Raji (cell line): ENCODE results near the gene RABEPK.

Experiments
- POLR2A ChIP-seq: IDR thresholded peaks from 2 replicates; pipeline ENCODE4 v1.6.1; 2011; ENCODE audit warnings: low read depth, low read length, control low read depth; ENCODE audit not compliant: insufficient read depth

RABEPK gene, protein sequence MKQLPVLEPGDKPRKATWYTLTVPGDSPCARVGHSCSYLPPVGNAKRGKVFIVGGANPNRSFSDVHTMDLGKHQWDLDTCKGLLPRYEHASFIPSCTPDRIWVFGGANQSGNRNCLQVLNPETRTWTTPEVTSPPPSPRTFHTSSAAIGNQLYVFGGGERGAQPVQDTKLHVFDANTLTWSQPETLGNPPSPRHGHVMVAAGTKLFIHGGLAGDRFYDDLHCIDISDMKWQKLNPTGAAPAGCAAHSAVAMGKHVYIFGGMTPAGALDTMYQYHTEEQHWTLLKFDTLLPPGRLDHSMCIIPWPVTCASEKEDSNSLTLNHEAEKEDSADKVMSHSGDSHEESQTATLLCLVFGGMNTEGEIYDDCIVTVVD

GRCh38 chr9:125200216-125201047 is at the start of gene RABEPK:
RABEPK (plus strand) TSS chr9:125200542; CDS start chr9:125203014, 2,472 bp downstream.
- peak; percentile 92 for TF ChIP-seq POLR2A

DNA sequence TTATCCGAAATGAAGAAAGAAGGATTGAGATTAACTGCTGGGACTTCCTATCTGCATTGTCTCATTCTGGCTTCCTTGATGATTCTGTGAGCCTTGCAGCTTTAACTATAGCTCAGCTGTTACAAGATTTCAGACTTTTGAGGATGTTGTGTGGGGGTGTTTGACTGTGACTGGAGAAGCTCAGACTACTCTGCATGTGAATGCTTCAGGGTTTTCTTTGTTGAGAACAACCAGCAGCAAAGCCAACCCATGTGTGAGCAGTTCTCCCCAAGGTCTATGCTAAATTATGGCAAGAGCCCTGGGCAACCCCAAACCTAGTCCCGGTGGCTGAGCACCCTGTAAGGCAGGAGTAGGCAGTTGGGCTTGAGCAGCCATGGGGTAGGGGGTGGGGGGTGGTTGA is 48.6 kb upstream of the RABEPK start:
- no peak for TF ChIP-seq POLR2A

GRCh38 chr9:125153712-125154367 is 46.5 kb upstream of the RABEPK start:
- TF ChIP-seq POLR2A, result no peak

GRCh38 chr9:125156551-125156950 is 43.8 kb upstream of the RABEPK start:
- TF ChIP-seq POLR2A, result no peak

- TF ChIP-seq POLR2A, result no peak
Observed at GRCh38 chr9:125160750-125161149, 39.6 kb upstream of the RABEPK start.

- no peak for TF ChIP-seq POLR2A
Observed at GRCh38 chr9:125161284-125161918, 38.9 kb upstream of the RABEPK start.

GRCh38 chr9:125166762-125167161 is 33.6 kb upstream of the RABEPK start:
- no peak for TF ChIP-seq POLR2A

DNA sequence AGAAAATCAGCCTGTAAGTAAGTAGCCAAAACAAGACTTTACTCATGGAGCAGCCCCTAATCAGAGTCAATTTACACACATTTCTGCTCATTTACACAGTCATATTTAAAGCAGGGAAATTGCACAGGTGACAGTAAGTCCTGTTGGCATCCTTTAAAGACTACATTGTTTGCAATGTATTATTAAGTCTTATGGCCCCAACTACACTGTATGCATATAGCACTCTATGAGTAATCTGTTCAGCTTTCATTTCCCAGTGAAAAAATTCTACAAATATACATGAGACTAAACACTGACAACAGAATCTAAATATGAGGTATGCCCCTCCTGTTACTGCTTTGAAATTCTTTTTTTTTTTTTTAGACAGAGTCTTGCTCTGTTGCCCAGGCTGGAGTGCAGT is 30.4 kb upstream of the RABEPK start:
- no peak for TF ChIP-seq POLR2A

DNA sequence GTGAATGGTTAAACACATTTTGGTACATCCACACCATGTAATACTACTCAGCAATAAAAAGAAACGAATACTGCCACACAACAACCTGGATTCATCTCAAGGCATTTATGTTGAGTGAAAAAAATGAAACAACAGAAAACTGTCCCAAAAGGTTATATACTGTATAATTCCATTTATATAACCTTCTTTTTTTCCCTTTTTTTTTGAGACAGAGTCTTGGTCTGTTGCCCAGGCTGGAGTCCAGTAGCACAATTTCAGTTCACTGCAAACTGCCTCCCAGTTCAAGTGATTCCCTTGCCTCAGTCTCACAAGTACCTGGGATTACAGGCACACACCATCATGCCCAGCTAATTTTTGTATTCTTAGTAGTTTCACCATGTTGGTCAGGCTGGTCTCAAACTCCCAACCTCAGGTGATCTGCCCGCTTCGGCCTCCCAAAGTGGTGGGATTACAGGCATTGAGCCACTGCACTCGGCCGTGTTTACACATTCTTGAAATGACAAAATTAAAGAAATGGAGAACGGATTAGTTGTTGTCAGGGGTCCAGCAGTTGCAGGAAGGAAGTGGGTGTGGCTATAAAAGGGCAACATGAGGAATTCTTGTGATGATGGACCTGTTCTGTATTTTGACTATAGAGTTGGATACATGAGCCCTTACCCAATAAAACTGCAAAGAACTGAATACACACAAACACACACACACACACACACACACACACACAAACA is 28.1 kb upstream of the RABEPK start:
- TF ChIP-seq POLR2A, result no peak

DNA sequence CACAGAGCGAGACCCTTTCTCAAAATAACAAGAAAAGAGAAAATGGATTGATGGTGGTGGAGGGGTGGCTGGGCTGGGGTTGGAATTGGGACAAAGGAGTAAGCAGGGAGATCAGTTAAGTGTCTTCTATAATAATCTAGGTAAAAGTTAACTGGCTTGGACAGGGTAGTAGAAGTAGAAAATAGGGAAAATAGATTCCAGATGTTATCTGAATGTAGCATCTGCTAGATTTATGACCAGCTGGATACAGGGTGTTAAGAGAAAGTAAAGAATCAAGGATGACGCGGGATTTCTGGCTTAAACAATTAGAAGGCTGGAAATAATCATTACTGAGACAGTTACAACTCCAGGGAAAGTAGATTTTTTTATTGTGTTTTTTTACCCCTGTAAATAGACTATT is 23.7 kb upstream of the RABEPK start:
- no peak for TF ChIP-seq POLR2A

DNA sequence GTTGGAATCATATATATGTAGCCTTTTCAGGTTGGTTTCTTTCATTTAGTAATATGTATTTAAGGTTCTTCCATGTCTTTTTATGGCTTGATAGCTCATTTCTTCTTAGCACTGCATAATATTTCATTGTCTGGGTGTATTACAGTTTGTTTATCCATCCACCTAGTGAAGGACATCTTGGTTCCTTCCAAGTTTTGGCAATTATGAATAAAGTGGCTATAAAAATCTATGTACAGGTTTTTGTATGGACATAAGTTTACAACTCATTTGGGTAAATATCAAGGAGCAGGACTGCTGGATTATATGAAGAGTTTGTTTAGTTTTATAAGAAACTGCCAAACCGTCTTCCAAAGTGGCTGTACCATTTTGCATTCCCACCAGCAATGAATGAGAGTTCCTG is 22.5 kb upstream of the RABEPK start:
- no peak for TF ChIP-seq POLR2A

DNA sequence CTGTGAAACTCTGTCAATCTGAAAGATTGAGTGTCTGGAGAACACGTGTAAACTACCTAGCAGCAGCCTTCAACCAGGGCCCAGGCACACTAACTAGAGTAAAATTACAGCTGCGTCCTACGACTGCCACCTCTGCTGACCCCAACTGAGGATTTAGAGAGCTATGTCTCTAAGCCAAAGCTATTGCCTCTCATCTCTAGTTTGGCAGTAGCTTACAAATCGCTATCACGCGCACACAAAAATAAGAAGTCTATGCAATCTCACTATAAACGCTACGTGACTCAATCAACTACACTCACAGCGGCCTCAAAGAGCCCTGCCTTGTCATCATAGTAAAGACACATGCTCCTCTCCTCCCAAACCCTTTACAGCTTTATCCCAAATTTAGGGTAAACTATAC is 19.5 kb upstream of the RABEPK start:
- TF ChIP-seq POLR2A, result no peak

GRCh38 chr9:125183054-125183453 is 17.3 kb upstream of the RABEPK start:
- TF ChIP-seq POLR2A, result no peak

GRCh38 chr9:125183561-125183960 is 16.8 kb upstream of the RABEPK start:
- no peak for TF ChIP-seq POLR2A

GRCh38 chr9:125189011-125189360 is 11.4 kb upstream of the RABEPK start:
- TF ChIP-seq POLR2A, result no peak
